Activated CD4-positive, alpha-beta memory T cell treated with anti-CD3 and anti-CD28 coated beads, Interleukin-2, amount 10 ng/mL, durations not matched to agents 7 days and 5 days (primary cell): Measurements from ENCODE around the gene IDI2. TPM values are rescaled to one million over a fixed set of nuclear protein-coding genes. Genes with fewer than 3 reads are reported as not detected.
"Not testable (repeated sequence)": the region's sequence is repeated elsewhere in the genome, so short reads cannot be mapped to it uniquely, and the experiment has no call there.

ENCODE experiments used
- CTCF ChIA-PET: fragments of 350-600 bp; sonication (Branson Sonifier 250); formaldehyde crosslinking; loops from one replicate; lab custom pipeline; 2021; ENCODE audit warnings: antibody characterized with exemption, inconsistent platforms; lab: Charles Lee
- POLR2A ChIA-PET: fragments of 350-600 bp; sonication (Branson Sonifier 250); formaldehyde crosslinking; loops from one replicate; lab custom pipeline; 2021; ENCODE audit warnings: antibody characterized with exemption; lab: Charles Lee
- DNase-seq: peaks from one replicate; pipeline ENCODE4 v3.0.0-alpha.2; 2020
- H3K27ac Mint-ChIP-seq: one replicate; pipeline ENCODE4 v1.8.0; 2021; ENCODE audit warnings: mild to moderate bottlenecking, mixed read lengths
- H3K27me3 Mint-ChIP-seq: one replicate; pipeline ENCODE4 v1.8.0; 2021; ENCODE audit warnings: mixed read lengths
- H3K36me3 Mint-ChIP-seq: one replicate; pipeline ENCODE4 v1.8.0; 2021; ENCODE audit warnings: low read depth, mixed read lengths
- H3K4me1 Mint-ChIP-seq: one replicate; pipeline ENCODE4 v1.8.0; 2021; ENCODE audit warnings: mixed read lengths
- H3K4me3 Mint-ChIP-seq: one replicate; pipeline ENCODE4 v1.8.0; 2021; ENCODE audit warnings: mild to moderate bottlenecking, mixed read lengths
- H3K9me3 Mint-ChIP-seq: one replicate; pipeline ENCODE4 v1.8.0; 2021; ENCODE audit warnings: mixed read lengths
- total RNA-seq, 2 experiments: library from RNA; stranded (reverse); gene quantifications; one replicate each; pipeline ENCODE4 v1.2.3, GENCODE V29; 2021

Gene IDI2
- not detected for total RNA-seq

- ChIA-PET POLR2A (interaction anchor here (1.0 kb wide), 1 partner anchor 12 kb away, joined by 3 read pairs; no protein-coding TSS in a partner anchor), CTCF (no interaction called here)
- H3K36me3 Mint-ChIP-seq, result peaks cover under 1% of the 10 kb centered on the region
- H3K9me3 Mint-ChIP-seq, result no peaks in the 10 kb centered on the region
- DNase-seq, result no peak
- no peaks in the 10 kb centered on the region for H3K4me1 Mint-ChIP-seq
- H3K27ac Mint-ChIP-seq, result no peak within 1 kb of the TSS
- H3K4me3 Mint-ChIP-seq, result no peak within 1 kb of the TSS
- no peaks in the 10 kb centered on the region for H3K27me3 Mint-ChIP-seq
Observed at GRCh38 chr10:1025683-1026082, at the start of gene IDI2. TSS of gene IDI2 (minus strand) at chr10:1025859. CDS start at chr10:1024723, 1,136 bp downstream.

- peak overlapping the region; percentile 5 for H3K27ac Mint-ChIP-seq
- no peaks in the 10 kb centered on the region for H3K9me3 Mint-ChIP-seq
- H3K4me3 Mint-ChIP-seq, result no peak overlapping the region
- H3K36me3 Mint-ChIP-seq, result peaks cover 35% of the 10 kb centered on the region
- DNase-seq, result no peak
- peaks cover 4% of the 10 kb centered on the region for H3K4me1 Mint-ChIP-seq
- ChIA-PET CTCF (interaction anchor here (0.7 kb wide), 1 partner anchor 263 kb away, joined by 3 read pairs; no protein-coding TSS in a partner anchor), POLR2A (interaction anchor here (0.6 to 1.1 kb wide), 3 partner anchors 25 to 36 kb away, joined by 3 to 5 read pairs (median 4); partner anchors contain the start of gene IDI1)
- H3K27me3 Mint-ChIP-seq, result no peaks in the 10 kb centered on the region
Observed at GRCh38 chr10:1074748-1075308, 49.2 kb upstream of the IDI2 start.

DNA sequence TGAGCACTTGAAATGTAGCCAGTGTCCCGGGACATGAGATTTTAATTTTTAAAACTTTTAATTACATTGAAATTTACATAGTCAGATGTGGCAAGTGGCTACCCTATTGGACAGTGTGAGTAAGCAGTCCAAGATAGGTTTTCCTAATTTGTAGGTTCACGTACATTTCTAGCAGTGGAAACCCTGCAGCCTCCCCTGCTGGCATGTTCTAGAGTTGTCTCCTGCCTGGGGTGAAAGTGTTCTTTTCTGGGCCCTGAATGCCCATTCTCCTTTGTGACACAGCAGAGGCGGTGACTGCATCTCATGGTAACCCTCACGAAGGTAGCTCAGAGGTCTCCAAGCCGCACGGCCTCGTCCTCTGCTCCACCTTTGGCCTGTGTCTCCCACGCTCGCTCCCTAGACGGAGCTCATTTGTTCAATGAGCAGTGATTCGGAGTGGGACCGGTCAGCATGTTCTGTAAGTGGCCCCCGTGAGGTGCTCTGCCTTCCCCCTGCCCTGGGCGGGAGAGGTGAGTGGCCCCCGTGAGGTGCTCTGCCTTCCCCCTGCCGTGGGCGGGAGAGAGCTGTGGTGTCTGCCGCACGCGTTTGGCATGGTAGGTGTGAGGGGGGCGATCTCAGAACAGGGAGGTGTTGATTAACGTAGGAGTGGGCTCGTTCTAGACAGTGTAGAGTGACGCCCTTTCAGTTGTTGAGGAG lies 48.5 kb upstream of the IDI2 start:
- H3K27ac Mint-ChIP-seq, result peak overlapping the region; percentile 5

DNA sequence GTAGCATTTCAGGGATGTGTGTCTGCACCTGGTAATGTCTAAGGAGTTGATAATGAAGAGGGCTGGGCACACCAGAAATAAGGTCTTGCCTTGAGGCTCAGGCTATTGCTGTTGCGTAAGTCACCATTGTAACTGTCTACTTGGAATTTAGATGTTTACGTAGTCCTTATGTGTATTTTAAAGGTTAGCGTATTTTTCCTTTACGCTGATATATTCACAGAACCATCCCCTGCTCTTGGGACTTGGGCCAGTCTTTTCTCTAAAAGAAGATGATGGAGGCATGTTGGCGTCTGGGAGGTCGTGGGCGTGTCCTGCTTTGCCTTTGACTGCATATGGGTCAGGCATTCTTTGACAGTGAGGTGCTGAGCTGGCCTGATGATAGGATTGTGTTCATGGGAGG lies 45.3 kb upstream of the IDI2 start:
- Mint-ChIP-seq H3K4me3 (no peak overlapping the region), H3K36me3 (peaks cover 37% of the 10 kb centered on the region), H3K4me1 (peaks cover 31% of the 10 kb centered on the region), H3K27ac (no peak overlapping the region), H3K27me3 (no peaks in the 10 kb centered on the region), H3K9me3 (no peaks in the 10 kb centered on the region)
- POLR2A ChIA-PET, result interaction anchor here (0.7 kb wide), 1 partner anchor 233 kb away, joined by 5 read pairs; no protein-coding TSS in a partner anchor
- CTCF ChIA-PET, result no interaction called here
- no peak for DNase-seq

More for the DNA sequence above, 48.5 kb upstream of the IDI2 start:
- H3K27me3 Mint-ChIP-seq, result no peaks in the 10 kb centered on the region
- CTCF ChIA-PET, result interaction anchor here (1.4 kb wide), 1 partner anchor 15 kb away, joined by 4 read pairs; no protein-coding TSS in a partner anchor
- no peak for DNase-seq
- POLR2A ChIA-PET, result interaction anchor here (0.6 to 1.4 kb wide), 5 partner anchors 18 to 143 kb away, joined by 3 to 6 read pairs (median 4); partner anchors contain the start of genes IDI1, LARP4B and WDR37
- peaks cover 9% of the 10 kb centered on the region for H3K4me1 Mint-ChIP-seq
- H3K9me3 Mint-ChIP-seq, result no peaks in the 10 kb centered on the region
- peaks cover 29% of the 10 kb centered on the region for H3K36me3 Mint-ChIP-seq
- no peak overlapping the region for H3K4me3 Mint-ChIP-seq

DNA sequence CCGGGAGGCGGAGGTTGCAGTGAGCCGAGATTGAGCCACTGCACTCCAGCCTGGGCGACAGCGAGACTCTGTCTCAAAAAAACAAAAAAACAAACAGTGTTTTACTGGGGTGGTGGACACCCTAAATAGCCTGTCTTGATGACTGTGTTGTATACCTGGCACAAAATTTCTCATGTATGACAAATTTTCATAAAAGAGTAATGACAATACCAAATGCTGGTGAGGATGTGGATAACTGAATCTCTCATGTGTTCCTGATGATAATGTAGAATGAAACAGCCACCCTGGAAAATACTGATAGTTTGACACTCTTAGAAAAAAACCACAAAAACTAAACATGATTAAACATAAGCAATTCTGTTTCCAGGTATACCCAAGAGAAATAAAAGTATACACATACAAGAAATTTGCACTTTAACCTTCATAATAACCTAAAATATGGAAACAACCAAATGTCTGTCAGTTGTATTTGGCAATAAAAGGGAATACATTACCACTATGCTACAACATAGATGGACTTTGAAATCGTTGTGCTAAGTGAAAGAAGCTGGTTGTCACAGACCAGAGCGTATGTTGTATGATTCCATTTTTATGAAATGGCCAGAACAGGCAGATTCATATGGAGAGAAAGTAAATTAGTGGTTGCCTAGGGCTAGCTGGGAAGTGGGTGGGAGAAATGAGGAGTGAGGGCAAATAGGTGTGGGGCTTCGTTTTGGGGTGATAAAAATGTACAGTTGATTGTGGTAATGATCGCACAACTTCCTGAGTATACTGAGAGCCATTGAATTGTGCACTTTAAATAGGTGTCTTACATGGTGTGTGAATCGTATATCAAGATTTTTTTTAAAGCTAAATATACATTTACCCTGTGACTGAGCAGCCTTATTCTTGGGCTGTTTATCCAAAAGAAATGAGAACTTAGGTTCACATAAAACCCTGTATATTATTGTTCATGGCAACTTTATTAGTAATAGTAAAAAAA lies 43.0 kb upstream of the IDI2 start:
- H3K9me3 Mint-ChIP-seq, result no peaks in the 10 kb centered on the region
- H3K4me3 Mint-ChIP-seq, result no peak overlapping the region
- peaks cover 40% of the 10 kb centered on the region for H3K4me1 Mint-ChIP-seq
- H3K36me3 Mint-ChIP-seq, result peaks cover 37% of the 10 kb centered on the region
- POLR2A ChIA-PET, result interaction anchor here (0.9 kb wide), 2 partner anchors 10 to 32 kb away, joined by 3 read pairs; no protein-coding TSS in a partner anchor
- H3K27me3 Mint-ChIP-seq, result no peaks in the 10 kb centered on the region
- H3K27ac Mint-ChIP-seq, result no peak overlapping the region
- no peak for DNase-seq
- CTCF ChIA-PET, result no interaction called here

DNA sequence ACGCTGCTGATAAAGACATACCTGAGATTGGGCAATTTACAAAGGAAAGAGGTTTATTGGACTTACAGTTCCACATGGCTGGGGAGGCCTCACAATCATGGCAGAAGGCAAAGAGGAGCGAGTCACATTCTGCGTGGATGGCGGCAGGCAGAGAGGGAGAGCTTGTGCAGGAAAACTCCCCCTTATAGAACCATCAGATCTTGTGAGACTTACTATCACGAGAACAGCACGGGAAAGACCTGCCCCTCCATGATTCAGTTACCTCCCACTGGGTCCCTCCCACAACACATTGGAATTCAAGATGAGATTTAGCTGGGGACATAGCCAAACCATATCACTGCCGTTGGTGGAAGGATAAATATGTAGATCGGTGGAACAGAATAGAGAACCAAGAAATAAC lies 41.1 kb upstream of the IDI2 start:
- Mint-ChIP-seq H3K4me1 (peaks cover 60% of the 10 kb centered on the region), H3K36me3 (peaks cover 37% of the 10 kb centered on the region)
- H3K4me3 Mint-ChIP-seq, DNase-seq, CTCF ChIA-PET, H3K9me3 Mint-ChIP-seq, H3K27me3 Mint-ChIP-seq, H3K27ac Mint-ChIP-seq, POLR2A ChIA-PET: not testable (repeated sequence)

GRCh38 chr10:1064964-1065247 lies 39.2 kb upstream of the IDI2 start:
- peaks cover 43% of the 10 kb centered on the region for H3K36me3 Mint-ChIP-seq
- H3K4me1 Mint-ChIP-seq, result peaks cover 77% of the 10 kb centered on the region
- no peaks in the 10 kb centered on the region for H3K9me3 Mint-ChIP-seq
- no peak overlapping the region for H3K27ac Mint-ChIP-seq
- CTCF ChIA-PET, result interaction anchor here (0.9 to 1.0 kb wide), 2 partner anchors 16 to 23 kb away, joined by 3 read pairs; partner anchors contain the start of gene IDI1
- DNase-seq, result no peak
- H3K27me3 Mint-ChIP-seq, result no peaks in the 10 kb centered on the region
- no peak overlapping the region for H3K4me3 Mint-ChIP-seq
- POLR2A ChIA-PET, result interaction anchor here (0.6 to 2.1 kb wide), 2 partner anchors 9 to 28 kb away, joined by 3 to 9 read pairs; partner anchors contain the start of gene WDR37

DNA sequence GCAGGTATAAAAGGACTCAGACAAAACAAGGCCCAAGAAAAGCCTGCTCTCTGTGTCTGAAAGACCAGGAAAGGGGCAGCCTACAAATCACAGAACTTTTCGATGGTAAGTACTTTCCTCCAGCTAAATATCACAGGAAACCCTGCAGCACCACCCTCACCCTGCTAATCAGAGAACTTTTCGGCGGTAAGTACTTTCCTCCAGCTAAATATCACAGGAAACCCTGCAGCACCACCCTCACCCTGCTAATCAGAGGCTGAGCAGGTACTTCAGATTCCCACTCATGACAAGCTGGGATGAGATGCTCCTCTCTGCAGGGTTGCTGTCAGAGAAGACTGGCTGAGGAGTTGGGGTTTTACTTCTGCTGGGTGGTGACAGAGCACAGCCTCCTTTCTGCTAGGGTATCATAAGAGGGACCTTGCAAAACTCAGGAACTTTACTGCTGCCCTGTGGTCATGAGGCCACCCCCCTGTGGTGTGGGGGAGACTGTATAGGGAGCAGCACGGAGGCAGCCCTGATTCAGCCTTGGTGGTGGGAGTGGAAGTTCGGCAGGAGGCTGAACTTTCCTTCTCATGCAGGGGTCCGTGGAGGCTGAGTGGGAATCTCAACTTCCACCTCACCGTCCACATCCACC lies 37.7 kb upstream of the IDI2 start:
- ChIA-PET POLR2A (interaction anchor here (0.8 to 1.9 kb wide), 5 partner anchors 14 to 133 kb away, joined by 3 to 15 read pairs (median 4); partner anchors contain the start of genes GTPBP4 and IDI1), CTCF (interaction anchor here (0.7 to 1.5 kb wide), 6 partner anchors 9 to 216 kb away, joined by 3 read pairs; no protein-coding TSS in a partner anchor)
- DNase-seq, result peak; percentile 37
- Mint-ChIP-seq H3K36me3 (peaks cover 51% of the 10 kb centered on the region), H3K4me3 (peak overlapping the region; percentile 31), H3K27ac (peak overlapping the region; percentile 88), H3K27me3 (no peaks in the 10 kb centered on the region), H3K4me1 (peaks cover 80% of the 10 kb centered on the region), H3K9me3 (no peaks in the 10 kb centered on the region)

DNA sequence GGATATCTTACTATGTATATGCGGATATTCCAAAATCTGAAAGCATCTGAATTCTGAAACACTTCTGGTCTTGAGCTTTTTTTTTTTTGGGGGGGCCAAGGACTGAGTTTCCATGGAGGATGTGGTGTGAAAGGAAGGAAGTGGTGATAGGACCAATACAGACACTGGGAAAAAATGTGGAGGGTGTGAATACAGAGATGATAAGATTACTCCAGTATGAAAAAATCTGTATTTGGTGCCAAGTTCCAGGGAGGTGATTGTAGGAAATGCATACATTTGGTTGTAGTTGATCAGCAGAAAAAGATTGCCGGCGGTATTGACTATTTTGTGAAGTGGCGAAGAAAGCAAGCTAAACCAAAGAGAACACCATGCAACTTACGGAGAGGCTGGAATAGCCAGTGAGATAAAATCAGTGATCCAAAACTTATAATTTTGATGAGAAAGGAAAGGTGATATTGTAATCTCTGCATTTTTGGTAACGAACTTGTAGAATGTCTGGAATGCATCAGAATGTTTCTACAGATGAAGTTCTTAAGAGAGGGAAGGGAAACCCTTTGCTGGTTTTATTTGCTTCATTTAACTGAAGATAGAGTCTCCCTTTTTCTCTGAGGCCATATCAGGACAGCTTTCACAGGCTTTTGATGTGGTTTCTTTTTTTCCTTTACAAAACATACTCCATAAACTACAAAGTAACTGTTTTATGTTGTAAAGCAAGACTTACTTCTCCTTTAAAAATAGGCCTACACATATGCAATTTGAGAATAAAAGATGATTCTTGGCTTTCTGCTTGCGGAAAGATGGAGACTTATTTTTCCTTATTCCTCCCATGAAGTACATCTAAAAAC lies 36.5 kb upstream of the IDI2 start:
- Mint-ChIP-seq H3K4me3 (peak overlapping the region; percentile 31), H3K27me3 (no peaks in the 10 kb centered on the region), H3K9me3 (no peaks in the 10 kb centered on the region), H3K4me1 (peaks cover 82% of the 10 kb centered on the region), H3K36me3 (peaks cover 63% of the 10 kb centered on the region), H3K27ac (peak overlapping the region; percentile 88)
- POLR2A ChIA-PET, result interaction anchor here (1.6 to 7.2 kb wide), 2 partner anchors 13 to 17 kb away, joined by 5 to 67 read pairs; partner anchors contain the start of gene IDI1
- no peak for DNase-seq
- CTCF ChIA-PET, result interaction anchor here (0.5 to 1.3 kb wide), 2 partner anchors 20 to 53 kb away, joined by 3 read pairs; no protein-coding TSS in a partner anchor

DNA sequence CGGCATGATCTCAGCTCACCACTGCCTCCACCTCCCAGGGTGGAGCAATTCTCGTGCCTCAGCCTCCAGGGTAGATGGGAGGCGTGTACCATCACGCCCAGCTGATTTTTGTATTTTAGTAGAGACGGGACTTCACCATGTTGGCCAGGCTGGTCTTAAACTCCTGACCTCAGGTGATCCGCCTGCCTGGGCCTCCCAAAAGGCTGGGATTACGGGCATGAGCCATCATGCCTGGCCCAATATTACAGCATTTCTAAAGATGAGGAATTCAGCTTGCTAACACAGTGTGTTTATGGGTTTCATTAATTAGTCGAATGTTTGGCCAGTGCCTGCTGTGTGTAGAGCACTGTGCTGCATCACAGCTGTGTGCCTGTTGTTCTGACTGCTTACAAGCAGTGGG lies 34.2 kb upstream of the IDI2 start:
- CTCF ChIA-PET, result interaction anchor here (0.6 to 0.9 kb wide), 2 partner anchors 13 to 922 kb away, joined by 4 read pairs; no protein-coding TSS in a partner anchor

DNA sequence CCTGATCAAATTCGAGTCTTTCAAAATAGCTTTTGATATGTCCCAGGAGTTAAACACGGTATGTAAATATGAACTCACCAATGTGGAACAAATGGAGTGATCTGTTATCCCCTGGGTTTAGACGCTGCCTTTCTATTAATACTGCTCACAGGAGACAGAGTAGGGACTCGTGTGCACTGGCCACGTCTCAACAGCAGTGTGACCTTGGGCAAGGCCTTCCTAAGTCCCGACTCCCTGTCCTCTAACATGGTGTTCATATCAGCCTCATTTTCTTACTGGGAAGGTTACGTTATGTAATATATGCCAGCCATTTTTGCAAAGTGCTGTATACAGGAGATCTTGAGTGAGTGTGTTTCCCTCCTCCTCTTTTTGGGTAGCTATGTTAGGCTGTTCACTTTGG lies 32.4 kb upstream of the IDI2 start:
- peak overlapping the region; percentile 95 for H3K27ac Mint-ChIP-seq
- H3K9me3 Mint-ChIP-seq, result no peaks in the 10 kb centered on the region
- peak overlapping the region; percentile 99 for H3K4me3 Mint-ChIP-seq
- ChIA-PET POLR2A (interaction anchor here (1.3 to 7.2 kb wide), 4 partner anchors 9 to 127 kb away, joined by 6 to 67 read pairs (median 30); partner anchors contain the start of genes GTPBP4, IDI1 and LARP4B), CTCF (interaction anchor here (2.2 kb wide), 1 partner anchor 8 kb away, joined by 7 read pairs; the partner anchor contains the start of gene IDI1)
- no peak for DNase-seq
- H3K4me1 Mint-ChIP-seq, result peaks cover 87% of the 10 kb centered on the region
- no peaks in the 10 kb centered on the region for H3K27me3 Mint-ChIP-seq
- peaks cover 65% of the 10 kb centered on the region for H3K36me3 Mint-ChIP-seq

More for the DNA sequence above, 34.2 kb upstream of the IDI2 start:
- no peak overlapping the region for H3K4me3 Mint-ChIP-seq
- no peak overlapping the region for H3K27ac Mint-ChIP-seq
- DNase-seq, result no peak
- H3K27me3 Mint-ChIP-seq, result no peaks in the 10 kb centered on the region
- H3K36me3 Mint-ChIP-seq, result peaks cover 60% of the 10 kb centered on the region
- H3K4me1 Mint-ChIP-seq, result peaks cover 83% of the 10 kb centered on the region
- H3K9me3 Mint-ChIP-seq, result no peaks in the 10 kb centered on the region
- POLR2A ChIA-PET, result interaction anchor here (0.9 to 7.2 kb wide), 4 partner anchors 9 to 128 kb away, joined by 3 to 67 read pairs (median 27); partner anchors contain the start of genes IDI1 and LARP4B
